IMR-90 (cell line): ENCODE measurements around the gene KLHL29. TPM values are rescaled to one million over a fixed set of nuclear protein-coding genes. Genes with fewer than 3 reads are reported as not detected.

Experiments used
- ATAC-seq: fragments of 200-7000 bp; cut with Tn5 transposase; 2 replicates; pipeline ENCODE4 v1.9.1; 2020; ENCODE audit warnings: low read depth, mild to moderate bottlenecking, moderate library complexity
- BruUV-seq: library from RNA; stranded (reverse); fragments of 400-500 nt; replicated peaks from 2 replicates; lab custom pipeline; 2021; lab: Mats Ljungman, UMichigan
- CTCF ChIA-PET: fragments of 300-600 bp; formaldehyde crosslinking; extraction: SDS; loops from one replicate; lab custom pipeline; 2021; ENCODE audit warnings: antibody characterized with exemption; lab: Yijun Ruan, JAX
- POLR2A ChIA-PET: fragments of 300-600 bp; sonication (Branson Sonifier 250); formaldehyde crosslinking; loops from one replicate; lab custom pipeline; 2022; ENCODE audit warnings: antibody characterized with exemption; ENCODE audit not compliant: unreplicated experiment; lab: Charles Lee
- DNase-seq: peaks from one replicate; pipeline ENCODE4 v3.0.0; 2013
- H2AFZ ChIP-seq: replicated peaks from 2 replicates; pipeline ENCODE3; 2013; ENCODE audit warnings: low read length, mild to moderate bottlenecking; ENCODE audit not compliant: poor library complexity
- H2AK5ac ChIP-seq: 2 replicates; pipeline ENCODE4 v1.6.1; 2013; ENCODE audit warnings: low read depth, low read length, inconsistent platforms
- H2AK9ac ChIP-seq: replicated peaks from 2 replicates; pipeline ENCODE3; 2013; ENCODE audit warnings: mild to moderate bottlenecking, low read depth, low read length, moderate library complexity; ENCODE audit not compliant: poor library complexity
- H2BK120ac ChIP-seq: 2 replicates; pipeline ENCODE4 v1.6.1; 2013; ENCODE audit warnings: low read depth, low read length, inconsistent platforms
- H2BK15ac ChIP-seq: 3 replicates; pipeline ENCODE4 v1.6.1; 2013; ENCODE audit warnings: low read depth, low read length, inconsistent platforms
- H2BK20ac ChIP-seq: 2 replicates; pipeline ENCODE4 v1.6.1; 2013; ENCODE audit warnings: low read depth, mild to moderate bottlenecking, inconsistent platforms, low read length, moderate library complexity
- H2BK5ac ChIP-seq: 2 replicates; pipeline ENCODE4 v1.6.1; 2013; ENCODE audit warnings: mild to moderate bottlenecking, low read depth, low read length, inconsistent platforms; ENCODE audit not compliant: poor library complexity, severe bottlenecking
- H3K14ac ChIP-seq: replicated peaks from 2 replicates; pipeline ENCODE4 v1.6.1; 2013; ENCODE audit warnings: low read depth, low read length, inconsistent platforms
- H3K18ac ChIP-seq: 2 replicates; pipeline ENCODE4 v1.6.1; 2013; ENCODE audit warnings: low read depth, low read length, control low read depth
- H3K23ac ChIP-seq: 2 replicates; pipeline ENCODE4 v1.6.1; 2013; ENCODE audit warnings: low read depth, low read length, inconsistent platforms
- H3K27ac ChIP-seq: 2 replicates; pipeline ENCODE4 v1.5.1; 2013; ENCODE audit warnings: mild to moderate bottlenecking, control low read depth, low read length; ENCODE audit not compliant: insufficient read depth
- H3K27me3 ChIP-seq: 2 replicates; pipeline ENCODE4 v1.6.1; 2013; ENCODE audit warnings: low read length; ENCODE audit not compliant: control insufficient read depth, insufficient read depth
- H3K36me3 ChIP-seq: 2 replicates; pipeline ENCODE4 v1.6.1; 2013; ENCODE audit warnings: low read length, mixed read lengths; ENCODE audit not compliant: control insufficient read depth, insufficient read depth
- H3K4ac ChIP-seq: 2 replicates; pipeline ENCODE4 v1.6.1; 2013; ENCODE audit warnings: low read depth, low read length, inconsistent platforms
- H3K4me1 ChIP-seq: 2 replicates; pipeline ENCODE4 v1.6.1; 2013; ENCODE audit warnings: low read length, mixed read lengths; ENCODE audit not compliant: control insufficient read depth, insufficient read depth
- H3K4me2 ChIP-seq: 2 replicates; pipeline ENCODE4 v1.6.1; 2013; ENCODE audit warnings: low read depth, mild to moderate bottlenecking, control low read depth, low read length, moderate library complexity
- H3K4me3 ChIP-seq: 2 replicates; pipeline ENCODE4 v1.5.1; 2013; ENCODE audit warnings: low read depth, mild to moderate bottlenecking, control low read depth, low read length, moderate library complexity; ENCODE audit not compliant: insufficient read depth
- H3K56ac ChIP-seq: 2 replicates; pipeline ENCODE4 v1.6.1; 2013; ENCODE audit warnings: low read length, inconsistent platforms; ENCODE audit not compliant: insufficient read depth; ENCODE audit errors: extremely low read depth
- H3K79me1 ChIP-seq, 2 experiments: 2 replicates each; pipeline ENCODE4 v1.6.1; 2013; ENCODE audit warnings: low read length in 2 of 2, inconsistent platforms in 1 of 2, low read depth in 1 of 2
- H3K9ac ChIP-seq: 2 replicates; pipeline ENCODE4 v1.6.1; 2013; ENCODE audit warnings: low read depth, low read length, control low read depth
- H3K9me1 ChIP-seq: 2 replicates; pipeline ENCODE4 v1.6.1; 2013; ENCODE audit warnings: low read length, inconsistent platforms; ENCODE audit not compliant: insufficient read depth
- H3K9me3 ChIP-seq: 2 replicates; pipeline ENCODE4 v1.6.1; 2013; ENCODE audit warnings: low read length; ENCODE audit not compliant: control insufficient read depth, insufficient read depth
- H4K20me1 ChIP-seq: 2 replicates; pipeline ENCODE4 v1.6.1; 2013; ENCODE audit warnings: low read length, inconsistent platforms; ENCODE audit not compliant: insufficient read depth
- H4K5ac ChIP-seq: 2 replicates; pipeline ENCODE4 v1.6.1; 2013; ENCODE audit warnings: mild to moderate bottlenecking, low read depth, low read length, control low read depth
- H4K8ac ChIP-seq, 2 experiments: 2 replicates each; pipeline ENCODE4 v1.6.1; 2013; ENCODE audit warnings: low read depth in 2 of 2, low read length in 2 of 2, control low read depth in 1 of 2, inconsistent platforms in 1 of 2
- H4K91ac ChIP-seq: 2 replicates; pipeline ENCODE4 v1.6.1; 2013; ENCODE audit warnings: low read depth, low read length, inconsistent platforms; ENCODE audit not compliant: insufficient read depth
- BHLHE40 ChIP-seq: fragments of 150-350 bp; IDR thresholded peaks from 2 replicates; pipeline ENCODE4 v1.6.1; 2016; ENCODE audit warnings: mild to moderate bottlenecking, low read depth, low read length
- CHD1 ChIP-seq: IDR thresholded peaks from 2 replicates; pipeline ENCODE4 v1.6.1; 2012; ENCODE audit warnings: low read depth, low read length, improper control_type of control experiment
- CTCF ChIP-seq: conservative IDR thresholded peaks from 2 replicates; pipeline ENCODE4 v1.5.1; 2012; ENCODE audit warnings: mild to moderate bottlenecking, low read depth, low read length, improper control_type of control experiment
- ELK1 ChIP-seq: fragments of 150-350 bp; IDR thresholded peaks from 2 replicates; pipeline ENCODE4 v1.6.1; 2016; ENCODE audit warnings: low read depth, mild to moderate bottlenecking, low read length, moderate library complexity, borderline replicate concordance
- FOS ChIP-seq: fragments of 150-350 bp; IDR thresholded peaks from 2 replicates; pipeline ENCODE4 v1.6.1; 2016; ENCODE audit warnings: low read depth, low read length
- MAFK ChIP-seq: IDR thresholded peaks from 2 replicates; pipeline ENCODE4 v1.6.1; 2012; ENCODE audit warnings: low read depth, low read length, improper control_type of control experiment
- MAZ ChIP-seq: IDR thresholded peaks from 2 replicates; pipeline ENCODE4 v1.6.1; 2012; ENCODE audit warnings: low read depth, mild to moderate bottlenecking, low read length, improper control_type of control experiment, moderate library complexity, borderline replicate concordance
- MXI1 ChIP-seq: IDR thresholded peaks from 2 replicates; pipeline ENCODE4 v1.6.1; 2012; ENCODE audit warnings: low read depth, mild to moderate bottlenecking, low read length, moderate library complexity, borderline replicate concordance
- NFE2L2 ChIP-seq: fragments of 150-350 bp; IDR thresholded peaks from 2 replicates; pipeline ENCODE4 v1.6.1; 2016; ENCODE audit warnings: low read depth, mild to moderate bottlenecking, low read length
- POLR2A ChIP-seq: IDR thresholded peaks from 2 replicates; pipeline ENCODE4 v1.6.1; 2012; ENCODE audit warnings: mild to moderate bottlenecking, low read depth, low read length
- RAD21 ChIP-seq: IDR thresholded peaks from 2 replicates; pipeline ENCODE4 v1.6.1; 2012; ENCODE audit warnings: low read length, improper control_type of control experiment
- RCOR1 ChIP-seq: IDR thresholded peaks from 2 replicates; pipeline ENCODE4 v1.6.1; 2012; ENCODE audit warnings: mild to moderate bottlenecking, low read length, improper control_type of control experiment; ENCODE audit not compliant: insufficient replicate concordance
- RFX5 ChIP-seq: IDR thresholded peaks from 2 replicates; pipeline ENCODE4 v1.8.0; 2012; ENCODE audit warnings: low read depth, mild to moderate bottlenecking, low read length, moderate library complexity
- WGBS, 2 experiments: methylation state at CpG; one replicate each; pipeline versions ENCODE4 v1.1.5 to v1.1.7; 2013; ENCODE audit warnings: missing lambda C conversion rate in 2 of 2; ENCODE audit not compliant: insufficient read length in 1 of 2; ENCODE audit errors: extremely low coverage in 2 of 2; 5-methylcytosine and 5-hydroxymethylcytosine counted together
- dilution Hi-C: fragments of 300-500 bp; cut with HindIII; formaldehyde crosslinking; loops from one replicate; pipeline ENCODE4 v1.14.3; 2018; ENCODE audit warnings: low sequenced_read_pairs; ENCODE audit not compliant: unreplicated experiment
- in situ Hi-C: fragments of 300-500 bp; cut with MboI; formaldehyde crosslinking; loops from 3 replicates; pipeline ENCODE4 v1.14.3; 2019; ENCODE audit warnings: low sequenced_read_pairs, inconsistent platforms, mixed read lengths
- intact Hi-C: fragments of 100-400 bp; cut with micrococcal nuclease; formaldehyde crosslinking; loops from 2 replicates; pipeline ENCODE4 v1.10.0; 2022
- polyA plus RNA-seq, 3 experiments: library from polyadenylated mRNA; depleted of rRNA; stranded (reverse); fragments of >200 nt; gene quantifications; 2 replicates each; pipeline ENCODE4 v1.2.3, GENCODE V29; 2012; ENCODE audit warnings: low replicate concordance in 1 of 3
- total RNA-seq: library from RNA; depleted of rRNA; stranded (reverse); fragments of >200 nt; gene quantifications from 2 replicates; pipeline ENCODE4 v1.2.3, GENCODE V29; 2012

The KLHL29 gene
- total and polyA plus RNA-seq, 2 of the 4 experiments (the other 2 are of a cell fraction), result 2.0 to 8.0 TPM

- ChIA-PET POLR2A (no interaction called here), CTCF (no interaction called here)
- Histone ChIP-seq H4K5ac (peak overlapping the region; percentile 32; the same call in 1 of the 2 replicates), H3K27me3 (no peaks in the 10 kb centered on the region), H2BK5ac (peak overlapping the region; percentile 37), H2BK20ac (peak overlapping the region; percentile 68), H3K56ac (no peak overlapping the region), H3K9me3 (no peaks in the 10 kb centered on the region), H4K8ac (peak overlapping the region; percentile 18 to 84; a peak in 3 of 4 replicates), H3K14ac (peak overlapping the region; percentile 86), H4K91ac (peak overlapping the region; percentile 44; the same call in 1 of the 2 replicates), H3K4me2 (peak overlapping the region; percentile 53; the same call in 1 of the 2 replicates), H3K18ac (no peak overlapping the region; the same call in 1 of the 2 replicates), H3K4ac (peak overlapping the region; percentile 85), H2AK9ac (peak overlapping the region; percentile 11), H3K9me1 (no peaks in the 10 kb centered on the region), H3K9ac (peak overlapping the region; percentile 40; the same call in 1 of the 2 replicates), H3K4me1 (peaks cover 10% of the 10 kb centered on the region), H2BK15ac (0 out of 3 replicates have a peak overlapping the region, but pooled peaks have one; percentile 39), H4K20me1 (peaks cover 2% of the 10 kb centered on the region; the same call in 1 of the 2 replicates), H3K36me3 (peaks cover 3% of the 10 kb centered on the region; the same call in 1 of the 2 replicates), H2BK120ac (peak overlapping the region; percentile 87), H2AFZ (peak overlapping the region; percentile 85), H3K4me3 (no peak overlapping the region), H3K79me1 (peaks cover 0 to 4% of the 10 kb centered on the region in 2 experiments; a peak in 1 of 4 replicates), H3K23ac (peak overlapping the region; percentile 78; the same call in 1 of the 2 replicates), H3K27ac (peak overlapping the region; percentile 42; the same call in 1 of the 2 replicates), H2AK5ac (peak overlapping the region; percentile 20; the same call in 1 of the 2 replicates)
- WGBS, 2 experiments, result 100% methylated on average over 1 of the region's 14 CpGs; no CpG with 5 or more reads in 1 of the 2 experiments
- TF ChIP-seq FOS (no peak), MAZ (no peak), RCOR1 (no peak), NFE2L2 (no peak), MAFK (no peak), CTCF (no peak), ELK1 (no peak), BHLHE40 (no peak), POLR2A (no peak), MXI1 (no peak), RAD21 (no peak), CHD1 (no peak), RFX5 (no peak)
- ATAC-seq (peak; percentile 85), DNase-seq (peak; percentile 78)
- in situ Hi-C loops (no loop called here), dilution Hi-C loops (no loop called here), intact Hi-C loops (loop anchor here (2.0 kb wide), 1 partner anchor 120 kb away; no protein-coding TSS in a partner anchor)
- BruUV-seq, result no TSS peak
Observed at GRCh38 chr2:23637011-23637778, 252.2 kb downstream of the KLHL29 start.
